Ishikawa (cell line): Measurements from ENCODE around the gene CD200R1L.

Source experiments
- EP300 ChIP-seq: IDR thresholded peaks from 2 replicates; pipeline ENCODE4 v1.6.1; 2012; ENCODE audit warnings: borderline replicate concordance
- FOXM1 ChIP-seq: IDR thresholded peaks from 2 replicates; pipeline ENCODE4 v1.6.1; 2012; ENCODE audit warnings: low read depth, borderline replicate concordance
- NFIC ChIP-seq: IDR thresholded peaks from 2 replicates; pipeline ENCODE4 v1.6.1; 2012
- RAD21 ChIP-seq: IDR thresholded peaks from 2 replicates; pipeline ENCODE4 v1.6.1; 2012; ENCODE audit warnings: low read depth
- REST ChIP-seq: IDR thresholded peaks from 2 replicates; pipeline ENCODE4 v1.6.1; 2012; ENCODE audit warnings: low read depth, mild to moderate bottlenecking
- TCF12 ChIP-seq: IDR thresholded peaks from 2 replicates; pipeline ENCODE4 v1.6.1; 2012; ENCODE audit warnings: low read depth
- TEAD4 ChIP-seq: IDR thresholded peaks from 2 replicates; pipeline ENCODE4 v1.6.1; 2012
- USF1 ChIP-seq: IDR thresholded peaks from 2 replicates; pipeline ENCODE4 v1.6.1; 2012
- YY1 ChIP-seq: IDR thresholded peaks from 2 replicates; pipeline ENCODE4 v1.6.1; 2012; ENCODE audit warnings: low read depth
- ZBTB7A ChIP-seq: IDR thresholded peaks from 2 replicates; pipeline ENCODE4 v1.6.1; 2012; ENCODE audit warnings: low read depth

DNA sequence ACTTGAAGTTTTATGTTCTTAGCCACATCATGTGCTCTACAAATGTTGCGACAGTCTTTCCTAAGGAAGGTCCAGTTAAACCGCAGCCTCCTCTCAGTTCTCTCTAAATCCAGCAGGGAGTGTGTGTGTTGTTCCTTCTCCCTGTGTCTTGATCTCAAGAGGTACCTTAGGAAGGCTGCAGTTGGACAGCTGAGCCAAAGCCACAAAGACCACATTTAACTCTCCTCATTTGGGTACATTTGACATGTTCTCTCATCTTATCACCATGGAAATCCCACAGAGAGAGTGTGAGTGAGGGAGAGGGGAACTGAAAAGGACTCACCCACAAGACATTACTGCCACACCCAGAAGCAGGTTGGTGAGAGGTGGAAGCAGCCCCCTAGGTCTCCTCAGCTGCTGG, 79.5 kb downstream of the CD200R1L start:
- no peak for TF ChIP-seq USF1
- TF ChIP-seq YY1, result no peak
- no peak for TF ChIP-seq RAD21
- no peak for TF ChIP-seq FOXM1
- TF ChIP-seq TCF12, result no peak
- TF ChIP-seq TEAD4, result no peak
- TF ChIP-seq EP300, result no peak
- TF ChIP-seq NFIC, result no peak
- no peak for TF ChIP-seq REST
- no peak for TF ChIP-seq ZBTB7A
